Vagina (tissue), 2 donors: ENCODE results near the gene PPP1R14B. TPM values are rescaled to one million over a fixed set of nuclear protein-coding genes. Genes with fewer than 3 reads are reported as not detected.
A peak's percentile ranks its signal among the peaks of the same experiment; 100 is the strongest.

Source experiments
- DNase-seq, 2 donors: peaks; one replicate each; pipeline ENCODE4 v3.0.0-alpha.2; 2017; ENCODE audit errors: extremely low spot score in 2 of 2
- H3K27ac ChIP-seq: fragments of 200-600 bp; sonication (generic); one replicate; pipeline ENCODE4 v1.5.1; 2019
- H3K27me3 ChIP-seq: fragments of 200-600 bp; sonication (generic); one replicate; pipeline ENCODE4 v1.5.1; 2019
- H3K36me3 ChIP-seq, 2 donors: fragments of 200-600 bp; sonication (generic); one replicate each; pipeline ENCODE4 v1.5.1; 2017 to 2019
- H3K4me1 ChIP-seq: fragments of 200-600 bp; sonication (generic); one replicate; pipeline ENCODE4 v1.5.1; 2019
- H3K4me3 ChIP-seq, 2 donors: fragments of 200-600 bp; sonication (generic); 1 replicate in 1 of 2; 2 replicates in 1 of 2; pipeline ENCODE4 v1.5.1; 2016 to 2019
- H3K9me3 ChIP-seq: fragments of 200-600 bp; sonication (generic); one replicate; pipeline ENCODE4 v1.5.1; 2019
- CTCF ChIP-seq, 3 experiments: fragments of 450-650 bp in 2 of 3; fragments of 200-600 bp in 1 of 3; sonication (generic) in 1 of 3; IDR thresholded peaks; one replicate each; pipeline ENCODE4 v1.5.1; 2017 to 2019; ENCODE audit warnings: antibody characterized with exemption in 3 of 3, mild to moderate bottlenecking in 2 of 3, moderate library complexity in 2 of 3
- POLR2A ChIP-seq, 2 donors: fragments of 450-650 bp; IDR thresholded peaks; one replicate each; pipeline ENCODE4 v1.6.1; 2017; ENCODE audit warnings: antibody characterized with exemption in 2 of 2, mild to moderate bottlenecking in 2 of 2, moderate library complexity in 2 of 2
- POLR2AphosphoS5 ChIP-seq, 2 donors: sonication (generic); formaldehyde crosslinking; IDR thresholded peaks; one replicate each; pipeline ENCODE4 v1.9.0; 2017; ENCODE audit warnings: antibody characterized with exemption in 2 of 2, mild to moderate bottlenecking in 2 of 2, low read depth in 1 of 2; ENCODE audit not compliant: insufficient read depth in 1 of 2
- intact Hi-C: fragments of 100-400 bp; cut with DNase I; formaldehyde crosslinking; loops from one replicate; pipeline ENCODE4 v1.15.1; 2023
- total RNA-seq: library from RNA; depleted of rRNA; stranded (reverse); fragments of >200 nt; gene quantifications from one replicate; pipeline ENCODE4 v1.2.3, GENCODE V29; 2016

Gene PPP1R14B
- total RNA-seq, 1 donor from 2014 or later = 85.2 TPM

DNA sequence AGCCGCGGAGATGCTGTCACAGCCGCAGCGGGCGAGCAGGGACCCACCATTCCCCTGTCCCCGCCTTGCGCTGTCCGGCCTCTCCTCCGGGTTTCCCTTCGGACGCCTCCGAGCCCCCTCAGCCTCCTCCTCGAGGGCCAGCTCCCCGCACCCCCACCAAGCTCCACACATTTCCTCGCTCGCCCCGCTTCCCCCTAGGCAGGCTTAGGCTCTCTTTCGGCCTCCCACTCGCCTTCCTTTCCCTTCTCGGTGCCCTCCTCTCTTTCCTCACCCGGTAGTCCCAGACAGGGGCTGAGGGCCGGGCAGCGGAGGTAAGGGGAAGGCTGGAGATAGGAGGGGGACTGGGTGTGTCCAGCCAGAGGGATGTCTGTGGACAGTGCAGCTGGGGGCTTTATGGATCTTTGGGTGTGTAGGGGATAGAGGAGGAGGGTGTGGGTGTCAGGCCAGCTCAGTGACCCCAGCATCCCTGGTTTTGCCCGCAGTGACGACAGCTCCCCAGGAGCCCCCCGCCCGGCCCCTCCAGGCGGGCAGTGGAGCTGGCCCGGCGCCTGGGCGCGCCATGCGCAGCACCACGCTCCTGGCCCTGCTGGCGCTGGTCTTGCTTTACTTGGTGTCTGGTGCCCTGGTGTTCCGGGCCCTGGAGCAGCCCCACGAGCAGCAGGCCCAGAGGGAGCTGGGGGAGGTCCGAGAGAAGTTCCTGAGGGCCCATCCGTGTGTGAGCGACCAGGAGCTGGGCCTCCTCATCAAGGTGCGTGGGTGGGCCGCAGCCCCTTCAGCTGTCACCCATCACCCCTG, 45.9 kb upstream of the PPP1R14B start:
- Histone ChIP-seq H3K4me3 (peak overlapping the region; percentile 31 to 39), H3K27ac (no peak overlapping the region), H3K36me3 (no peaks in the 10 kb centered on the region), H3K9me3 (no peaks in the 10 kb centered on the region), H3K4me1 (peaks cover 19% of the 10 kb centered on the region), H3K27me3 (peaks cover 10% of the 10 kb centered on the region)
- DNase-seq = no peak
- intact Hi-C loops = no loop called here
- TF ChIP-seq POLR2A (IDR thresholded peaks at IDR 0.05) (no peak), CTCF (IDR thresholded peaks at IDR 0.05) (no peak), POLR2AphosphoS5 (IDR thresholded peaks at IDR 0.05; ENCODE audit: insufficient read depth in 1 of 2, low read depth in 1 of 2) (no peak)

DNA sequence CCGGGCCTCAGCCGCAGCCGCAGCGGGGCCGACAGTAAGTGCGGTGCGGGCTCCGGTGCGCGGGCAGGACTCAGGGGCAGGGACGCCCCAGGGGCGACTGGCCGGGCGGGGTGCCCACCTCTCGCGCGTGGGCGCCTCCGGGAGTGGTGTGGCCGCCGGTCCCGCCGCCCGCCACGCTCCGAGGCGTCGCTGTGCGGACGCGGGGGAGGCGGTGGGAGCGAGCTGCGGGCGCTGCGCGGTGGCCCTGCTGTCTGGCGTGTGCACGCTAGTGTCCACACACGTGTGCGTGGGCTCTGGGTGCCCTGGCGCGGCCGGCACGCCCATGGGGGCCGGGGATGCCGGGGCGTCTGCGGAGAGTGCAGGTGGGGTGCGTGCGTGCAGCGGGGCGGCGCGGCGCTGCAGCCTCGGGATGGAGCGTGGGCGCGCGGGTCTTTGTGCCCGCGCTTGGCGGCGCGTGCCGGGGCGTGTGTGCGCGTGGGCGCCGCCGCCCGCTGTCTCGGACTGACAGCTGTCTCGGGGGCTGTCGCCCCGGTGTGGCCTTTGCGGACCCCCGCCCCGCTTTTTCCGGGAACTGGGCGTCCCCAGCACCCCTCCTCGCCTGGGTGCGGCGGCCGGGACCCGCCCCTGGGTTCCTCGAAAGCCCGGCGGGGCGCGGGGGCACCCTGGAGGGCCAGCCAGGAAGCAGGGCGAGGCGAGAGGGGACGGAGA, 45.2 kb upstream of the PPP1R14B start:
- TF ChIP-seq POLR2AphosphoS5 (IDR thresholded peaks at IDR 0.05; ENCODE audit: insufficient read depth in 1 of 2, low read depth in 1 of 2) (no peak), CTCF (IDR thresholded peaks at IDR 0.05) (no peak), POLR2A (IDR thresholded peaks at IDR 0.05) (no peak)
- H3K4me3 ChIP-seq = peak overlapping the region; percentile 31 to 39
- intact Hi-C loops = no loop called here

DNA sequence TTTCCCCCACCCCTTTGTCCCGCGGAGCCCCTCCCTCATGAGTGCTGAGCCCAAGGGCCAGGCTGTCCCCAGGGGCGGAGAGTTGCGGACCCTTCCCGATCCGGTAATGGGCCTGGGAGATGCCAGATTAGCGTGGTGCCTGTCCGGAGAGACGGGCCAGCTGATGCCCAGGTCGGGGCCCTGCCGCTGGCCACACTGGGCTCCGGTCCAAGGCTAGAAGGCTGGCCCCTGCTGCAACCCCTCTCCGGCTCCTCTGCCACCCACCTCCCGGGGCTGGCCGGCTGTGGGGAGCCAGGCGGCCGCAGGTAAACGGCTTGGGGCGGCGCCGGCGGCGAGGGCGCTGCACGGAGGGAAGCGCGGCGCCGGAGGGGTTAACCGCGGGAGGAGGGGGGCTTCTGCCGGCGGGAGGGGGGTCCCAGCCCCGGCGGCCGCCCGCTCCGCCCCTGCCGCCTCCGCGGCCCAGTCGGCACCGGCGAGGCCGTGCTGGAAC, 44.6 kb upstream of the PPP1R14B start, which contains the start of gene KCNK4:
Gene KCNK4 (plus strand): TSS at position 41 of the 490 bp plus-strand sequence. CDS start 1,717 bp downstream, outside the sequence.
- TF ChIP-seq POLR2A (IDR thresholded peaks at IDR 0.05) (no peak), POLR2AphosphoS5 (IDR thresholded peaks at IDR 0.05; ENCODE audit: insufficient read depth in 1 of 2, low read depth in 1 of 2) (no peak)
- Histone ChIP-seq H3K4me1 (peaks cover 26% of the 10 kb centered on the region), H3K36me3 (no peaks in the 10 kb centered on the region), H3K27ac (no peak within 1 kb of the TSS), H3K9me3 (no peaks in the 10 kb centered on the region), H3K27me3 (peaks cover 10% of the 10 kb centered on the region), H3K4me3 (peak within 1 kb of the TSS; percentile 31 to 39)
- DNase-seq = no peak
- intact Hi-C loops = no loop called here

More for the DNA sequence above, 45.2 kb upstream of the PPP1R14B start:
- DNase-seq = no peak
- Histone ChIP-seq H3K36me3 (no peaks in the 10 kb centered on the region), H3K27ac (no peak overlapping the region), H3K4me1 (peaks cover 20% of the 10 kb centered on the region), H3K27me3 (peaks cover 10% of the 10 kb centered on the region), H3K9me3 (no peaks in the 10 kb centered on the region)

DNA sequence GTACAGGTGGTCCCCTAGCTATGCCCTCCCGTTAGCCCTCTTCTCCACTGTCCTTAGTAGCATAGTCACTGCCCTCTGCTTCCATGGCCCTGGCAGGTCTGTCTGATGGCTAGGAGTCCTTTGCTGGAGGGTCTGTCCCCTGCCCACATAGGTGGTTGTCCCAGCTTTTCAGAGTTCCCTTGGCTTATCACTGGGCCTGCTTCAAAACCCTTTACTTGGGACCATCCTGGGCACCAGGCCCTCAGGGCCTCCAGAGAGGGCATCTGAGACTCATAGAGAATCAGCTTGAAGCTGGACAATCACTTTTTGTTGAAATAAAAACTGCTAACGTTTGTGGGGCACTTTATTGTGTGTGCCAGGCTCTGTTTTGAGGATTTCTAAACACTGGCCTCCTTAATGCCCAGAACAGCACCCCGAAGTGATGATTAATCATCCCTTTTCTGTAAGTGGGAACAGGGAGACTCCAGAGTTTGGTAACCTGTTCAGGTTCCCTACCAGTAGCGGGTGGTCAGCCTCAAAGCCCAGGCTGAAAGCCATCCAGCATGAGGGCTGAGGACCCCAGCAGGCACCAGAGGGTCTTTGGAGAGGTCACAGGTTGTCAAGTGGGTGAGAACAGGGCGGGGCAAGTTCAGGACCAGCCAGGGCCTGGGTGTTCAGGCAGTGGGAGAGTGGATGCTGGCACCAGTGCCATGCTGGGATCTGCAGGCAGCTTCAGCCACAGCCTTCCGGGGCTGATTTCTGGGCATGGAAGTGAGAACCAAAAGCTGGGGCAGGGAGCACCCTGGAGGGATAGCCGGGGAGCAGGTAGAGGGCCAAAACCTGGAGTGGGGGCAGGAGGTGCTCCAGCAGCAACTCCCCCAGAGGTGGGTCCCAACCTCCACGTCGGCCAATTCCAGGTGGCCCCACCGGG, 43.9 kb upstream of the PPP1R14B start:
- no peaks in the 10 kb centered on the region for H3K36me3 ChIP-seq
- intact Hi-C loops = no loop called here
- peaks cover 32% of the 10 kb centered on the region for H3K4me1 ChIP-seq
- H3K9me3 ChIP-seq = no peaks in the 10 kb centered on the region
- no peak overlapping the region for H3K27ac ChIP-seq
- DNase-seq = no peak
- TF ChIP-seq POLR2AphosphoS5 (IDR thresholded peaks at IDR 0.05; ENCODE audit: insufficient read depth in 1 of 2, low read depth in 1 of 2) (no peak), POLR2A (IDR thresholded peaks at IDR 0.05) (no peak)
- H3K27me3 ChIP-seq = peaks cover 10% of the 10 kb centered on the region
- no peak overlapping the region for H3K4me3 ChIP-seq

DNA sequence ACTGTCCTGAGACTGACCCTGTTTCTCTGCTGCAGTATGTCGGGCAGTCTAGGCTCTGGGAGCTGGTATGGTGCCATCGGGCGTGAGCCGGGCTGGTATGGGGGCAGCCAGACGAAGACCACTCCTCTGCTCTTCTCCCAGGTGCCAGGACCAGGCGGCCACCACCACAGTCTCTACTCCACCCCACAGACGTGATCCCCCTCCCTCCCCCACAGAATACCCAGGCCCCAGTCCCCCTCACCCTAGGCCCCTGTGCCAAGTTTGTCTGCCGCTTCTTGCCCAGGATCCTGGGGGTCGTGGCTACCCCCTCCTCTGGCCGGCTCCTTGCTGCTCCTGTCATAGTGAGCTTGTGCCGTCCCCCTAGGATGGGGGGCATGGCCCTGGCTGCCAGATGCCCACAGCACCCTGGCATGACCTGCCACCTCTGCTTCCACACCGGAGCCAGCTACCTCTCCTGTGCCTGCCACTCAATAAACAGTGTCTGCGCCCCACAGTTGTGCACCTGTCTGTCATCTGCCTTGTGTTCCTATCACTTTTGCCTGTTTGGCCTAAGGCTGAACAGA, 42.3 kb upstream of the PPP1R14B start:
- H3K4me3 ChIP-seq = no peak overlapping the region
- TF ChIP-seq CTCF (IDR thresholded peaks at IDR 0.05) = no peak
- no peak for TF ChIP-seq POLR2AphosphoS5 (IDR thresholded peaks at IDR 0.05; ENCODE audit: insufficient read depth in 1 of 2, low read depth in 1 of 2)
- TF ChIP-seq POLR2A (IDR thresholded peaks at IDR 0.05) = no peak
- intact Hi-C loops = no loop called here
- no peak for DNase-seq
- peaks cover 36% of the 10 kb centered on the region for H3K4me1 ChIP-seq
- peaks cover 10% of the 10 kb centered on the region for H3K27me3 ChIP-seq
- H3K36me3 ChIP-seq = no peaks in the 10 kb centered on the region
- H3K9me3 ChIP-seq = no peaks in the 10 kb centered on the region
- no peak overlapping the region for H3K27ac ChIP-seq
